Stimulated activated CD4-positive, alpha-beta T cell treated with anti-CD3 and anti-CD28 coated beads, TNF-alpha, amount 100 ng/mL, for 24 hours (primary cell): ENCODE results near the gene SHISA4.
"Not testable (repeated sequence)": the region's sequence is repeated elsewhere in the genome, so short reads cannot be mapped to it uniquely, and the experiment has no call there.

Source experiments
- DNase-seq, 3 experiments: peaks; one replicate each; pipeline ENCODE4 v3.0.0-alpha.2; 2020; ENCODE audit warnings: low read depth in 3 of 3

Gene SHISA4

DNA sequence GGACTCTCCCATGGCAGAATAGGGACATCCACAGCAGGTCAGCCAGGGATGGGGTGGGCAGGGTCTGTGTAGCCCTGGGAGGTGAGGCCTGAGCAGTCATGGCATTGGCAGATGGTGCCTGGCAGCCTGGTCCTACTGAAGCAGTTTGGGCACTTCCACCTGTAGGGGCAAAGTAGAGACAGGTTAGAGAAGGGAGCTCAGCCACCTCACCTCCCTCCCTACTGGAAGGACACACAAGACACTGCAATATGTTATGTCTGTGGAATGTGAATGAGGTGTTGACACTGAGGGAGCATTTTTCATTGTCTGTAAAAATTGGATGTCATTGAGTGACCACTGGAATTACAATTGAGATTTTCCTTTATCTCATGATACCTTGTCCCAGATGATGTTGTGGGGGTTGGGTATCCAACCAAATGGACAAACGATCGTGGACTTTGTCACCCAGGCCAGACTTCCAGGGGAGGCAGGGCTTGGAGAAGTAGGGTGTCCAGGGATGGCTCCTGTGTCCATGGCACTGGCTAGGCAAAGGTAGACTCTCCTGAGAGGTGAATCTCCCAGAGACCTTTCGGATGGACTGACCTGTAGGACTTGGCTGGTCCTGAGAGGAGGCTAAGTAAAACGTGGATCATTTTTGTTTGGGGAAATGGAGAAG lies 9.7 kb downstream of the SHISA4 start:
- no peak for DNase-seq

DNA sequence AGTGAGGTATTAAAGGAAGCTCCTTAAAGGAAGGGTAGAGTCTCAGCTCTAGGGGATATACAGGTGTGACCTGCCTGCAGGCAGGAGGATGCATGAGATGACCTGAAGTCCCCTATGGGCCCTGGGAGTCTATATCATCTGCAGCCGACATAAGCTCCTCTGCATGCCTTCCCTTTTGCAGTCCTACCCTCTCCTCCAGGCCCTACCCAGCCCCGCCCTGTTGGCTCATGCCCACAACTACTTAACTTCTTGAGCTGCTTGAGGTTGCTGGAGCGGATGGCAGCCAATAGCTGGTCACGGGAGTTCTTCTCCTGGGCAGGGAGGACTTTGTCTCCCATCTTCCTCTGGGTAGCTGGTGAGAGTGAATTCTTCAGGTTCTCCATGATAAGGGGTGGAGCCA lies 10.3 kb downstream of the SHISA4 start:
- no peak for DNase-seq

DNA sequence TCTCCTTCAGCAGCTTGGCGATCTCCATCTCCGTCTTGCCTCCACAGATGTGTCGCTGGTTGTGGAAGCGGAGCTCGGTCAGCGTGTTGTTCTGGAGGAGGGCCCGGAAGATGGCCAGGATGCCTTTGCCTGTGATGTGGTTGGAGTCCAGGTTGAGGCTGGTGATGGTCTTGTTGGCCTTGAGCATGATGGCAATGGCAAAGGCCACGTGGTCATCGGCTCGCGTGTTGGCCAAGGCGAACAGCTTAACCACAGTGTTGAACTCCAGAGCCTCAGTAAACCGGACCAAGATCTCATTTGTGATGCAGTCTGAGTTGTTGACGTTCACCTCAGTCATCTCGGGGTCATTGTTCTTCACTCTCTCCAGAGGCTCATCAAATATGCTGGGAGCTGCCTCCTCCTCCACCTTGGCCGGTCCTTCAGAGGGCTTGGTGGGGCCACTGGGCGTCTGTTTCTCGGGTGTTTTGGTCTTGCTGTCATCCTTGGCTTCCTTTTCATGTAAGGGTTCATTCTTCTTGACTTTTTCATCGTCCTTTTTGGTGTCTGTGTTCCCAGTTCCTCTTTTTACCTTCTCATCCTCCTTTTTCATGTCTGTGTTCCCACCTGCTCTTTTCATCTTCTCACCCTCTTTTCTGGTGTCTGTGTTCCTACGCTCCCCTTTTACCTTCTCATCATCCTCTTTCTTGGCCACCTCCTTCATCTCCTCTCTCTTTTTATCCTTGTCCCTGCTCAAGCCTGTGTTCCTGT lies 11.2 kb downstream of the SHISA4 start:
- no peak for DNase-seq

DNA sequence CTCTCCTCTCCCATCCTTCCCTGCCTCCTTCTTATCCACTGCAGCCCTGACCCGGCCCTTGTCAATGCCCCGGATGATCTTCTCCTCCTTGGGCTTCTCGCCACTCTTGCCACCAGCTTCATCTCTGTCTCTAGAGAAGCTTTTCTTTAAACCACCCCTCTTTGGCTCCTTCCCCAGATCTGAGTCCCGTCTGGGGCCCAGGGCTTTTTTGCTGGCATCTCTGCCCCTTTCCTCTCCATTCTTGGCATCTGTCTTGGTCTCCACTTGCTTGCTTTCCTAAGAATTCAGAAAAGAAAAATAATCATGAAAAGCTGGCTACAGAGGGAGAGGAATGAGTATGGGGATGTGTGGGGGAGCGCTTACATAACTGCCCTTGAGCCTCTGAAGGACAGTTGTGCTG lies 11.8 kb downstream of the SHISA4 start:
- no peak for DNase-seq

DNA sequence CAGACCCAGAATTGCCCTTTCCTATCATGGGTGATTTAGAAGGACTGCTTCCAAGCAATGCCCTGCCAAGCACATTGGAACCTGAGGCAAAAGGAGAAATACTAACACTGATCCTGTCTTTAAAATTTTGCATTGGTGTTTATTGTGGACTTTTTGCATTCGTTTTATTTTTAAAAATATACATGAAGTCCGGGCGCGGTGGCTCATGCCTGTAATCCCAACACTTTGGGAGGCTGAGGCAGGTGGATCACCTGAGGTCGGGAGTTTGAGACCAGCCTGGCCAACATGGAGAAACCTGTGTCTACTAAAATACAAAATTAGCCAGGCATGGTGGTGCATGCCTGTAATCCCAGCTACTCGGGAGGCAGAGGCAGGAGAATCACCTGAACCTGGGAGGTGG lies 12.3 kb downstream of the SHISA4 start:
- DNase-seq, result not testable (repeated sequence)

DNA sequence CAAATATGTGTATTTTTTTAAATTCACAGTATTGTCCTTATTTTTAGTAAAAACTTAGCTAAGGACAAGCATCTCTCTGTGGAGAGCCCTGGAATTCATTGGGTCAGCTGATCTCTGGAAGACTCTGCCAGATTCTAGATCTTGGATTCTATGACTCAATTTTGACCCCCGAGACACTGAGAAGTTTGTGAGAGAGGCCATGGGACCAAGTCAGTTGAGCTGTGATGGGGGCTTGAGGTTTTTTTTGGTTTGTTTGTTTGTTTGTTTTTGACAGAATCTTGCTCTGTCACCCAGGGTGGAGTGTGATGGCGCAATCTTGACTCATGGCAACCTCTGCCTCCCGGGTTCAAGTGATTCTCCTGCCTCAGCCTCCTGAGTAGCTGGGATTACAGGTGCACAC lies 13.5 kb downstream of the SHISA4 start:
- no peak for DNase-seq

DNA sequence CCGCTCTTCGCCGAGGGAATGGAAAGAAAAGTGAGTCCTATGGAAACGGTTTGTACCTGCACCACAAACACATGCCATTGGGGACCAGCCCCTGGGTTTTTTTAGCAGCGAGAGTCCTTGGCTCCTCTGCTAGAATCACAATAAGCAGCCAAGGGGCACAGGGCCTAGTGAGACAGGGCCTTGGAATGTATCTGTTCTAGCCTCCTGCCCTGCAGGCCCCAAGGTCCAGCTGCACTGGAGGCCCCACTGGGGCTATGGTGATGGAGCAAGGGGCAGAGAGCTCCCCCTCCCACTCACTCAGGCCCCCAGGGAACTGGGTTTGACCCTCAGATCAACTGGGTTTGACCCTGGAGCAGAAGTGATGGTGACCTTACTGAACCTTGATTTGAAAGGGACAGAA lies 14.4 kb downstream of the SHISA4 start:
- DNase-seq, result no peak

DNA sequence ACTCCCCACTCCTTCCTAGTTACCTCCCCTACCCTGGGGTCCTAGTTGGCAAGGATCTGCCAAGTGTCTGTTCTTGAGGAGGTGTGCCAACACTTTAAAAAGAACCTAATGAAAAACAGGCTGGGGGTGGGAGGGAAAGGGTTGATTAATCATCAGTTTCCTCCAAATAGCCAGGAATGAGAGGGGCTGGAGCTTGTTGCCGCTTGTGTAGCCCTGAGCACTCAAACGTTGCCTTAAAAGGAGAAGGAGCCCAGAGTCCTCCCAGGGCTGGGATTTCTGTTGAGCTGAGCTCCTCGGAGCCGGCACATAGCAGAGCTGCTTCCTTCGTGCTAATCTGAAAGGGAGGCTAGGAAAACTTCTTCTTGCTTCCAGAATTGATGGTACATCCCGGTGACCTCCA lies 15.9 kb downstream of the SHISA4 start:
- no peak for DNase-seq

DNA sequence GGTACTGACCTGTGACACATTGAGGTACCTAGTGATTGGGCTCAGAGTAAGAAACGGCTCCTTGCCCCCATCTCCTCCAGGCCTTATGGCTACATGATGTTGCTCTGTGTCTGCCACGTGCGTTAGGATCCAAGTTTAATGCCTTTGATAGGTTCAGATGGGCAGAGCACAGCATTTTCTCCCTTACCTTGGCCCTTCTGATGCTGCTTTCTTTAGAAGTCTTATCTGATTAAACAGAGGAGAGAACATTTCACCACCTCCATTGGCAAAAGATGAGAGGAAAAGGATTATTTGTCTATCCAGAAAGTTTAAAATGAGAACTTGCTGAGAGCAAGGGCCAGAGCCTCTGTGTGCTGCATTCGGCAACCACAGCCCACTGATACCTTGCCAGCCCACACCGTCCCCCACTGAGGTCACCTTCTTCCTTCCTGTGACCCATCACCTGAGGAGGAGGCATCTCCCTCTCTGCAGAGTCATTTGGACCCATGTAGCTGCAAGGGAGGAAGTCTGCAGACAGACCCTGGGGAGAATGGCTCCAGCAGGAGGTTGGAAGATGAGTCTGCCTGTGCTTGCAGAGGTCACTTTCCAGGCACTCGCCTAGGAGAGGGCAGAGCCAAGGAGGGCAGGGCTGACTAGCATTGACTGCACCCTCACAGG lies 16.7 kb downstream of the SHISA4 start:
- no peak for DNase-seq

DNA sequence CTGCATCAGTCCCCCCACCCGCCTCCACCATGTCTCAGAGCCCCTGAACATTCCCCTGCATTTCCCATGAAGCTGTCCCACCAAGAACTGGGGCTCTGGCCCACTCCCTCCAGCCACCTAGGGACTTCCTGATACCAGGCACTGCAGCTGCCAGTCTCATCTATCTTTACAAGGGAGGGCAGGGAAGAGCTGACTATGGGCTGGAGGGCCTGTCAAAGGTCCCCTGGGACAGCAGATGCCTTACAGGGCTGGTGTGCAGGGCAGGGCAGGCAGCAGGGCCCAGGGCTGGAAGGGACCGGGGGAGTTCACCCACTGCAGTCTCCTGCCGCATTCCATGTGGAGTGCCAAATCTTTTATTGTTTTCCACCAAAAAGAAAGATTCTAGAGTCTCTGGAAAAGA lies 17.6 kb downstream of the SHISA4 start:
- DNase-seq, result no peak

DNA sequence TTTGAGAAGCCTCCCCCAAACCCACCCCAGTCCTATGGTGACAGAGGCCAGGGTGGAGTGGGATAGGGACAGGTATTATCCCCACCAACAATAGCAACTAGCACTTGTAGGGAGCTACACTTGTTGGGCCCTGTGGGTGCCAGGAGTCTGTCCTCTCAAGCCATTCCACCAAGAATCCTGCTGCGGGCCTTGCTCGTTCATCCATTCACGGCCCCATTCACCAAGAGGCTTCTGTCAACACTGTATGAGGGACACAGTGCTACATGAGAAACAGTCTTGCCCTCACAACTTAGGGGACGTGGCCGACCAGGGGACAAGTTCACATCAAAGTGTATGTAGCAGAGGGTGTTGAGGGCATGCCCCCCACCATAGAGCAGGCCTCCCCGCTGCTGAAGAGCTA lies 18.9 kb downstream of the SHISA4 start:
- no peak for DNase-seq

DNA sequence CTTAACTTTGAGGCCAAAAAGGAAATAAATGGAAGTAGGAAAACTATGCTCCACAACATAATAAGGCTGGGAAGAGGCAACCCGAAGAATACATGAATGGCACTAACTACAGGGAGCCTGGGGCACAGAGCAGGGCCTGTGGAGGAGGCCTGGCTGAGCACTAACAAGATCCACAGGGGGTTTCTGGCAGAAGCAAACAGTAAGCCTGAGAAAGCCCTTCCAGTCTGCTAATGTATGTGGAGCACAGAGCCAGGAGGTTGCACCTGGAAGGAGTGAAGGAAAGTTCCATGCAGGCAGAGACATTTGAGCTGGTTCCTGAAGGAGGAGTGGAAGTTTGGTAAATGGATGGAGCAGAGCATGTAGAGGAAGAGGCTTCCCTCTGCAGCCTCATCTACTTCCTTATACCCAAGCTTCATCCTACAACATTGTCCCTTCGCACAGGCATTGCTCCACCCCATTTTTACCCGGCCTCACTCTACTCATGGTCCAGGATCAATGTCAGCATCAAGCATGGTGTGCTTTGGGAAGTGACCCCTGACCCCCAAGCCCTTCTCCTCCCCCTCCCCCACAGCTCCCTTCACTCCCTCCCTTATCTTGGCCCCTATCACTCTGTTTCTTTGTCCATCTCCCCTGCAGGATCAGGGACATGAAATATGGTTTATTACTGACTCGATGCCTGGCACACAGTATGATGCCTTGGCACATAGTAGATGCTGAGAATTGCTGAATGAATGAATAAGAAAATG lies 23.3 kb downstream of the SHISA4 start:
- DNase-seq, result no peak

DNA sequence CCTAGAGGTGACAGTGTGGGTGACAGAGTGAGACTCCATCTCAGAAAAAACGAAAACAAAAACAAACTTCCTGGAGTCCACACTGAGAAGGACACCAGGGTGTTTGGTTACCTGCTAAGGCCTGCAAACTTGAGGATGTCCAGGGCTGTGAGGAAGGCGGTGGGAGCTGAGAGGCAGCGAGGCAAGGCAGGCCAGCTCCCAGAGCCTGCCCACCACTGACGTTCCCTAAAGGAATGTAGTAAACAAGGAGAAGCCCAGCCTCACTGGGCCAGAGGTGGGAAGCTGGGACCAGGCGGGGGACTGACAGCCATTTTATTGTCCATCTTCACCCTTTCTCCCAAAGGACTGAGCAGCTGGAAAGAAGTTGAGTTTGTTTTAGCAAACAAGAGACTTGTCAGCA lies 24.1 kb downstream of the SHISA4 start:
- DNase-seq, result no peak

DNA sequence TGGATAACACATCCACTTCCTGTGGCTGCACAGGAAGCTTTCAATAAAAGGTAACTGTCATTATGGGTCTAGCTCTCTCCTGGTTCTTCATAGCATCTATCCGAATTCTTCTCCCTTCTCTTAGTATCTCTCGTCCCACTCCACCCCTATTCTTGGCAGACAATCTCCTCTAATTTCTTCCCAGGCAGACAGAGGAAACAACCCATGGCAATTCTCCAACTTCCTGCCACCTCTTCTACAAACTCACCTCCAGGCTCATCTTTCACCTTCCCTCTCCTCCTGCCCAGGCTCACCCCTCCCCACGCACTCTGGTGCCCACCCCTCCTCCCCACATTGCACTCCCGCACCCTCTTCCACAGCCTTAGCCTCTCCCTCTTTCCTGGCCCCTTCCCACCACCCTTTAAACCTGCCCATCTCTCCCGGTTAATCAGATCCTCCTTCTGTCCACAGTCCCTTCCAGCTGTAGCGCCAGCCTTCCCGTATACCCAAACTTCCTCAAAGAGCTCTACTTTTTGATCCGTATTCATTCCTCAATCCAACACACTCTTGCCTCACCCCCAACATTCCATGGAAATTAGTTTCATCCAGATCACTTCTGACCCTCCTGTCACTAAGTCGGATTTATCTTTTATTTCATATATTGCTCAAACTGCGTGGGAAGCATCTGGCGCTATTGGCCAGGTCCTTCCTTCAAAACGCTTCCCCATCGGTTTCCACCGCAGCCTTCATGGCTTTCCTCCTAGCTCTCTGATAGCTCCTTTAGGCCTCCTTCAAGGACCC lies 25.9 kb downstream of the SHISA4 start:
- no peak for DNase-seq

DNA sequence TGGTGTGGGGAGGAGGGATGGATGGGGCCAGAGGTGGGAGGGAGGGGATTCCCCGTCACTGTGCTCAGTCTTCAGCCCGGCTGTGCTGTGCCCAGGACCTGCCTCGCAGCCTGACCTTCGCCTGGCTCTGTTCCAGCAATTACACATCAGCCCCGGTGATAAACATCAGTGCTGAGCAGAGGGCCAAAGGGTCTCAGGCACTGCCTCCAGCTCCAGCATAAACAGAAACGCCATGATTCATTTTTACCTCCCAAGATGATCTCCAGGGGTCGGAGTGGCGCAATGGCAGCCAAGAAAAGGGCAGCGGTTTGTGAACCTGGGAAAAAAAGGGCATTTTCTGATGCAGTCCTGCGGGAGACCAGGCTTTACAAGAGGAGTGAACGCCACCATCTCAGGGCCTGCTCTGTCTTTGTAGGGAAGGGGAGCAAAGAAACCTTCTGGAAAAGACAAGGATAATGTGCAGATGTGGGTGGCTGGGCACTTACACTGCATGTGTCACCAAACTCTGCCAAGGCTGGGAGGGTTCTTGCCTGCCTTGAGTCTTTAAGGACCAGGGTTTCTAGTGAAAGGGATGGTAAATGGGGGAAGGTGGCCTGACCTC lies 28.1 kb downstream of the SHISA4 start:
- no peak for DNase-seq

DNA sequence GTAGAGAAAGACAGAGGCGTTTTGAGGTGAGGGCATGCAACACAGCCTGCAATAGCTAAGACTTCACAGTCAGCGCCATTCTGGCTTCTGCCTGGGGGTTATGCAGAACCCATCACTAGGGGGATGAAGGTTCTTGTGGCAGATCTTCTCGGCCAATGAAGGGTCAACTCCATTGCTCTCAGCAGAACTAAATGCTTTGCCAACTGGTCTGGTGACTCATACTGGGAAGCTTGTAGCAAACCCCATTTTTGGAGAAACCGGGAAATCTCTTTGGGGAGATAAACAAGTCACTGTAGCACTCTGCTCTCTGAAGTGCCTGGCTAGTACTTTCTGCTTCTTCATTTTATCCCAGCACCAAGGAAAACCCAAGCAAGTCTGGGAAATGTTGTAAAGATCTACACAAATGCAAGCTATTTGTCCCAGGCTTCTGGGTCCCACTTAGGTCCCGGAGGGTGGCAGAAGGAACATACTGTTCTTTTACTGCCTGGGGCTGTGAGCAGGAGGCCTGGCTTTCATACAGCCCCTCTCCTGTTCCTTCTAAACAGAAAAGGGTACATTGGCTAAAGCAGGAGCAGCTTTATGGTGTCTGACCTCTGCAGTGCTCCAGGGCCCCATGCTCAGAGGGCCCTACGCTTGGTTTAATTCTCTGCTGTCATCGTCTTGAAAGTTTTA lies 28.8 kb downstream of the SHISA4 start:
- no peak for DNase-seq

DNA sequence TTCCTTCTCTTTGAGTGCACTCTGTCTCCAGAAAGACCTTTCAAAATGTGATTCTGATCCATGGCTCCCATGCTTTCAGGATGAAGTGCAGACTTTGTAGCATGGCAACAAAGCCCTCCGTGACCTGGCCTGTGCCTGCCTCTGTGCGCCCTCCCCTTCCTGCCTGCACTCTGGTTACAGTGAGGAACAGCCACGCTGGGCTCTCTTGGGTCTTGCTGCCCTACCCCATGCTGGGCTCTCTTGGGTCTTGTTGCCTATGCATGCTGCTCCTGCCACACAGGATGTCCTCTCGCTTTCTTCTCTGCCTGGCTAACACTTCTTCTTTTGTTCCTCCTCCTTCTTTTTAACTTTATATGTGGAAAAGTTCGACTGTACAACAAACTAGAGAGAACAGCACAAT lies 29.6 kb downstream of the SHISA4 start:
- no peak for DNase-seq

DNA sequence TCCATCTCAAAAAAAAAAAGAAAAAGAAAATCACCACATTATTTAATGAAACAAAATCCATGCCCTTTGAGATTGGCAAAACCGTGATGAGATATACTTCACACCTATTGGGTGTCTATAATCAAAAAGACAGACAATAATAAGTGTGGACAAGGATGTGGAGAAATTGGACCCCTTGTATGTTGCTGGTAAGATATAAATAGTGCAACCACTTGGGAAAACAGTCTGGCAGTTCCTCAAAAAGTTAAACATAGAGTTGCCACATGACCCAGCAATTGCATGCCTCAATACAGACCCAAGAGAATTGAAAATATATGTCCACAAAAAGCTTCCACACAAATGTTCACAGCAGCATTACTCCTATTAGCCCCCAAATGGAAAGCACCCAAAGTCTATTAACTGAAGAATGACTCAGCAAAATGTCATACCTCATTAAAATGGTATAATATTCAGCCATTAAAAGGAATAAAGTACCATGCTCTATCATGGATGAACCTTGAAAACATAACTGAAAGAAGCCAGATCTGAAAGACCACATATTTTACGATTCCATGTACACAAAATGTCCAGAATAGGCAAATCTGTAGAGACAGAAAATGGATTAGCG lies 33.4 kb downstream of the SHISA4 start:
- DNase-seq, result no peak

DNA sequence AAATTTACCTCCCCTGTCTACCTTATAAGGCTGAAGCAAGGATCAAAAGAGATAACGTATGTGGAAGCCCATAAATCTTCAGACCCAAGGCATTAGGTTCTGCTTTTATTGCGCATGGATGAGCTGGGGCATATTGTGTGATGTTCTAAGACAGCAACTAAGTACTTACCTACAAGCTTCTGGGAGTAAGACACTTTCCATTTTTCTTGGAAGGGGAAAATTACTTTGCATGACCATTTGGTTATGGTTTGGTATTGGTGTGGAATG lies 36.5 kb downstream of the SHISA4 start:
- no peak for DNase-seq

DNA sequence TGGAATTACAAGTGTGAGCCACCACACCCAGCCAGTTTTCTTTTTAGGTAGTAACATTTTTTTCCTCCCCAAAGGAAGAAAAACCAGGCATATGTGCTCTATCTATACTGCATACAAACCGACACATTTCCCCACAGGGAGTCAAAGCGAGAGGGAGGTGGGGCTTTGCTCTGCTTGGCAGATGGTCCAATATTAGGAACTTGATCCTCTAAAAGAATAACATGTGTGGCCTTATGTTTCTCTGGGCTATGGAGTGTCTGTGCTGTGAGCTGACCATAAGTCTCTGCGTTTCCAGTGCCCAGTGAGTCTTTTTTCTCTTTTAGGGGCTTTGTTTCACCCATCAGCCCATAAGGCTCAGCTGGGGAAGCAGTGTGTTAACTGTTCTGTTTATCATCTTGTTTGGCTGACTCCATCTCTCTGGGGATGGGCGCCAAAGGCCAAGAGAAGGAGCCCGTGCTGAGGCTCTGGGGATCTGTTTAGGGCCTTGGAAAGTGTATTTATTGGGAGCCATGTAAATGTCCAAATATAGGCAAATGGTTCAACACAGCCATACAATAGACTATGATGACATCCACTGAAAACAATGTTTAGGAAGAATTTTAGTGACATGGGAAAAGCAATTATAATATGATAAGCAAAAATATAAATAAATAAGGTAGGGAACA lies 37.4 kb downstream of the SHISA4 start:
- DNase-seq, result no peak
